Stimulated activated CD4-positive, alpha-beta T cell treated with anti-CD3 and anti-CD28 coated beads, Interleukin-15, amount 100 ng/mL, for 48 hours (primary cell): ENCODE measurements around the gene PPP1R14B.

Experiments used
- DNase-seq, 2 donors: peaks; one replicate each; pipeline ENCODE4 v3.0.0-alpha.2; 2020; ENCODE audit warnings: low read depth in 2 of 2

PPP1R14B gene

DNA sequence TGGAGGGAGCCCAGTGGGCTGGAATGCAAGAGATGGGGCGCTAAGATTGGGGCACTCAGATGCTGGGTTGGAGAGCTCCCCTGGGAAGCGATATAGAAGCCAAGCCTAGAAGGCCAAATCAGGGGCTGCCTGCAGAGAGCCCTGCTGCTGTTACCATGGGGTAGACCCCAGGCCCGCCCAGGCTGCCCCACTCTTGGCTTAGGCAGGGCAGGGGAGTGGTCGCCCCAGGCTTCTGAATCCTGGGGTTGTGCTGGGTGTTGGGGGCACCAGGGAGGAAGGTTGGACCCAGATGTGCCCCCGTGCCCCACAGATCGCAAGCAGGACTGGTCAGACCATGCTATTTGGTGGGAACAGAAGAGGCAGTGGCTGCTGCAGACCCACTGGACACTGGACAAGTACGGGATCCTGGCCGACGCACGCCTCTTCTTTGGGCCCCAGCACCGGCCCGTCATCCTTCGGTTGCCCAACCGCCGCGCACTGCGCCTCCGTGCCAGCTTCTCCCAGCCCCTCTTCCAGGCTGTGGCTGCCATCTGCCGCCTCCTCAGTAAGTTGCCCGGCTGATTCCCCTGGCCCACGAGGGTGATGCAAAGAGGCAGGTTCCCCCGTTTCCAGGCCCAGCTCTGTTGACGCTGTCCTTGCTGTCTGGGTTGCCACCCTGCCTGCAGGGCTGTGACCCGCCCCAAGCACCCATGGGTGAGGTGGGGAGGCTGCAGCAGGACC lies 36.3 kb downstream of the PPP1R14B start:
- DNase-seq = no peak

DNA sequence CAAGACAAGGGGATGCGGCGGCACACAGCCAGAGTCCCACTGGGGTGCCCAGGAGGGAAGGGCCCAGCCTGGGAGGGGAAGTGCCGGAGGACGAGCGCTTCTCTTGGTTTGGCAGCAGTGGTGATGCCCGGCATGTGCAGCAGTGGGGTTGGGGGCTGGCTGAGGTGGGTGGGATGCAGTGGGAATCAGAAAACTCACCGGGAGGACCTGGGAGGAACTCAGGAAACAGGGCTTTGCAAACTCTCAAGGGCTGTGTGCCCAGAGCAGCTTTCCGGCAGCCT lies 37.2 kb downstream of the PPP1R14B start:
- DNase-seq = no peak

DNA sequence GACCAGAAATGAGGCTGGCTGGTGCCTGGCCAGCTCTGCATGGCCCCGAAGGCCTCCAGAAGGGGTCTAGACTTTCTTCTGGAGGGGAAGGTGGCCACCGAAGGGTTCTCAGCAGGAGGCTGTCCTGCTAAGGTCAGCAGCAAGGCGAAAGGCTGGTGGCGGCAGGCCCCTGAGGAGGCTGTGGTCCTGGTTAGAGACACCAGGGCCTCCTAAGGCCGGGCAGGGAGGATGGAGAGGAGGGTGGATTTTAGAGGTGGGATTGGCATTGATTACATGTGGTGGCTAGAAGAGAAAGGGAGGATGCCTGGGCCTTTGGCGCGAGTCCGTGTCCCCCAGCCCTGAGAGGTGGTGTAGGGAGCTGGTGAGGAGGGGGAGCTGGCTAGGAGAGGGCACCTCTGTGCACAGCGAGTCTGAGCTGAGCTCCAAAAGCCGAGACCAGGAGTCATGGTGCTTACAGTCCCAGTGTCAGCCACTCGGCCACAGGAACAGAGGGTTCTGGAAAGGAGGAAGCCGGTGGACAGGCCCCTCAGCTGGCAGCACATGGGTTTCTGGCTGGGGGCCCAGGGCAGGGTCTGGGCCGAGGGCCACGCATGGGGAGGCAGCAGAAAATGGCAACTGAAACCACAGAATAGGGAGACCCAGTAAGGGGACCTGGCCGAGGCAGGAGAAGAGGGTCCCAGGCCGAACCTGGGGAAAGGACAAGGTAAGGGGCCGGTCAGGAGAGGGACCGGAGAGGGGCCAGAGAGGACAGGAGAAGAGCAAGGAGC lies 37.8 kb downstream of the PPP1R14B start:
- DNase-seq = no peak

DNA sequence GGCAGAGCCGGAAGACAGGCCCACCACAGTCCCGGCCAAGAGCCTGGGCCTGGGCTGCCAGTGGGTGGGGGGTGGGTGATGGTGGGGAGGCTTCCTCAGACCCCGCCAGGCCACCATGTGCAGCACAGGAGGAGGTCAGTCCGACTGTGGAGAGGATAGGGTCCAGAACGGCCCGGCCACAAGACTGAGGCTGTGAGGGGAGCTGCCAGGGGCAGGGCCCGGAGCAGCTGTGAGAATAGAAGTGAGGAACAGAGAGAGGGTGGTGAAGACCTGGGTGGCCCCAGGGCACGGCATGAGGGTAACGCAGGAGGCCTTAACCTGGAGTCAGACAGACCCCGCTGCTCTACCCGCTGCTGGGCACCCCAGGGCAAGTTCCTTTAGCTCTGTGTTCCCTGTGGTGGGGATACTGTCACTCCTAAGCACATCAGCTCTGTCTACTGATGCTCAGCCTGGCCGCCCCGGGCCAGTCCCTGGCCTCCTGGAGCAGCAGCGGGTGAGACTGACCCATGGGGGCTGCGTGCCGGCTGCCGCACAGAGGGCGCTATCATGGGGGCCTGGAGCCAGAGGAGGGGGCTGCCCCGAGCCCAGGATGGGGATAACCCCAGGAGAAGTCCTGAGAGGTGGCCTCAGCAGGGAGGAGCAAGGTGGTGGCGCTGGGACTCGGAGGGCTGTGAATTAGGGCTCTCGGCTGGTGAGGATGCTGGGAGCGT lies 38.5 kb downstream of the PPP1R14B start:
- no peak for DNase-seq

DNA sequence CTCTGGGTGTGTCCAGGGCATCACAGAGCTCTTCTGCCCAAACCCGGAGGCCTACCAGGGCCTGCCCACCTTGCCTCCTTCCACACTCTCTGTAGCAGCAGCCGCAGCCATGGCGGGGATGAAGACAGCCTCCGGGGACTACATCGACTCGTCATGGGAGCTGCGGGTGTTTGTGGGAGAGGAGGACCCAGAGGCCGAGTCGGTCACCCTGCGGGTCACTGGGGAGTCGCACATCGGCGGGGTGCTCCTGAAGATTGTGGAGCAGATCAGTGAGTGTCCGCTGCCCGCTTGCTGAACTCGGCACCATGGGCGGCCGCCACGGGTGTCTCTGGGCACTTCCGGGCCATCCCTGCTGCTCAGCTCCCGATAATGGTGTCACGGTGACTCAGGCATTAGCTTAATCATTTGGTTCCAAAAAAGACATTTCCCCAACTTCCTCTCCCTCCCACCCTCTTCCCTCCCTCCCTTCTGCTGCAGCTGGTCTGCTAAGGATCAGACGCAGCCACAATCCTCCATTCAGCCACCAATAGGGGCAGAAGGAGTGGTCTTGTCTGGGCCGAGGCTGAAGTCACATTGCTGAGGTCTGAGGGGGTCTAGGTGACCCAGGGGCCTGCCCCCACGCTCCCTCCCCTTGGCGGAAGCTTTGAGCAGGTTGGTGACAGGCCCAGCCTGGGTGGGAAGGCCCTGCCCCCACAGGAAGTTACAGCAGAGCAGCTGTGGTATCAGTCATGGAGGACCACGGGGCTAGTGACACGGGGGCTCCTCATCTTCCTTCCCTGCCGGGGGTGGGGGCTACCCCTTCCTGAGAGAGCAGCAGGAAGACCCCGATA lies 39.3 kb downstream of the PPP1R14B start:
- peak; percentile 78 to 80 for DNase-seq

DNA sequence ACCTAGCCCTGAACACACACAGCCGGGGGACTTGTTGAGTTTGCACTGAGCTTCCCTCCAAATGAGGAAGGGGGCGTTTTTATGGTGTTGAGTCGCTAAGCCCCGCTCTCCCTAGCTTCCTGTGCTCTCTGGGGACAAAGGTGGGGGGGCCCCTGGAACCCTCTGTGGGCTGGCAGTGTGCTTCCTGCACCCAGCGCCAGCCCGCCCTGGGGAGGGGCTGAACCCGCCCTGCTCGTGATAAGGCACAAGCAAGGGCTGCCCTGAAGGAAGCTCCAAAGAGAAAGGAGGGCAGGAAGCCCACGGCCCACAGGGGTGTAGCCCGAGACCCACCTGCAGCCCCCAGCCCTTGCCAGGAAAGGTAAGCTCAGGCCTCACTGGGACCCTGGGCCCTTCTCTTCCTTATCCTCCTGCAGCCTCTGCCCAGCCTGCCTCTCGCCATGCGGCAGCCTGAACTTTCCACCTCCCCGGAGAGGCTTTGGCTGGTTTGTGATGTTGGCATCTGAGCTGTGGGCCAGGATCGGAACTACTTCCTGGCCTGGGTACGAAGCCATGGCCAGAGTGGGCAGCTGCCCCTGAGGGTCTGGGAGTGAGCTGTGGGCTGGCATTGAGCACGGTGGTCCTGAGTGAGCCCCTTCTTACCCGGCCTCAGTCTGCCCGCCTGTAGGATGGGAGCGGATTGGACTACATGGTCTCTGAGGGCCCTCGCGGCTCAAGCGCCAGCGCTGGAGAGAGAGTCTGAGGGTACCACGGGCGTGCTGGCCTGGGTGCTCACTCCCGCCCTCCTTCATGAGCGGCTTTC lies 40.1 kb downstream of the PPP1R14B start, which contains the start of gene FERMT3:
Gene FERMT3, plus strand, starts transcription at position 265 of the 799 bp plus-strand sequence. CDS start 644 bp downstream, outside the sequence.
- peak; percentile 68 to 75 for DNase-seq

DNA sequence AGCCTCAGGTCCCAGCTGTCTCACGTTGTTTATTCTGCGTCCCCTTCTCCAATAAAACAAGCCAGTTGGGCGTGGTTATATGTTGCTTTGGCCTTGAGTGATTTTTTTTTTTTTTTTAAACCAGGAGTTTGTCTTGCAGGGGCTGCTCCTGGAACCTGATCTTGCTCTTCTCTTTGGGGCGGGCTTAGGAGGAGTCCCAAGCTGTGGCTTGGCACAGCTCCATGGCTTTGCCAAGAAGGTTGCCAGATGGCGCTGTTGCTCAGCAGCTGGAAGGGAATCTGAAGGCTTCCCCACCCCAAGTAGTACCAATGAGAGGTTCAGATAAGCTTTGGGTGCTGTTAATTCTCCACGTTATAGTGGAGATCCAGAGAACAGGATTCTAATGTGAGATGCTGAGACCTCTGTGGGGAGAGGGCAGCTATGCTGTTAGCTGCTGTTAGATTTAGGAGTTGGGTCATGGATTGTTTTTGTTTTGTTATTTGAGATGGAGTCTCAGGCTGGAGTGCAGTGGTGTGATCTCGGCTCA lies 42.2 kb downstream of the PPP1R14B start:
- peak in 1 of 2 donors; percentile 74 for DNase-seq

DNA sequence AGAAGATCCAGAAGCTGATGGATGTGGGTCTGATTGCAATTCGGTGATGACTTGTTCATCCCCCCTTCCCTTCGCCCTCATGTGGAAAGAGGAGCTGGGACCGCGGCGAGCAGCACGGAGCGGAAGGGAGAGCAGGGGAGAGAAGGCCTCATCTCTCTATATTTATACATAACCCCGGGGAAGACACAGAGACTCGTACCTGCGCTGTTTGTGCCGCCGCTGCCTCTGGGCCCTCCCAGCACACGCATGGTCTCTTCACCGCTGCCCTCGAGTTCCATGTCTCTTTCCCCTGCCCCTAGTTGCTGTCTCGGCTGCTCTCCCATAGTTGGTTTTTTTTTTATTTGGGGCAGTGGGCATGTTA lies 42.7 kb downstream of the PPP1R14B start:
- DNase-seq = no peak

DNA sequence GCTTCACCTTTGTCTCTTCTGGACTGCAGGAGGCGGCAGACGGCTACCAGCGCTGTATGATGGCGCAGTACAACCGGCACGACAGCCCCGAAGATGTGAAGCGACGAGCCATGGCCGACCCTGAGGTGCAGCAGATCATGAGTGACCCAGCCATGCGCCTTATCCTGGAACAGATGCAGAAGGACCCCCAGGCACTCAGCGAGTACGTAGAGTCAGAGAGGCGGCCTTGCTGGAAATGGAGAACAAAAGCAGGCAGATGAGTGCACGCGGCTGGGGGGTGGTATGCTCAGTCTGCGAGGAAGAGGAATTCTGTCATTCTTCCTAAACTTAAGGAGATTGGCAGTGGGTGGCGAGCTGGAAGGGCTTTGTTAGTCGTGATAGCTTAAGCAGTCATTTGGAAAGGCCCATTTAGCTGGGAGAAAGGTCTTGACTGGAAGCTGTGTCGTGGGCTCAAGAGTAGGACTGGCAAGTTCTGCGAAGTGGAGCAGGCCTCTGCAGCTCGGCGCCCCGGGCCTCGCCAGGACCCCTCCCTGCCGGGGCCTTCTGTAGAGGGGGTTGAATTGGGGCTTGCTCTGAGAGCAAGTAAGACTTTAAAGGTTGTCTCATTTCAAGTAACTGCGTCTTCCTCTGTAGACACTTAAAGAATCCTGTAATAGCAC lies 43.2 kb downstream of the PPP1R14B start:
- DNase-seq = no peak

DNA sequence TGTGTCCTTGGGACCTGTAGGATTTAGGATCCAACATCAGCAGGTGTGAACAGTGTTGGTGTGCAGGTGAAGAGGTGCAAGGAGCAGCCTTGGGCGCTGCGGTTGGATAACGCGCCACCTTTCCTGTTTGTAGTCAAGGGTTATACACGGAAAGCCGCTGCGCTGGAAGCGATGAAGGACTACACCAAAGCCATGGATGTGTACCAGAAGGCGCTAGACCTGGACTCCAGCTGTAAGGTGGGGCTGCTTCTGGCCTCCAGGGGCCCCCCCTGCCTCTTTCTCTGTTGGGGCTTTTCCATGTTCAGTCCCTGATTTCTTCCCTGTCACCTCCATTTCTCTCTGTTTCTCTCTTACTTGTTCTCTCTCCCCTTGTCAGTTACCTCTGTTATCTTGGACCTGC lies 43.8 kb downstream of the PPP1R14B start:
- DNase-seq = no peak

DNA sequence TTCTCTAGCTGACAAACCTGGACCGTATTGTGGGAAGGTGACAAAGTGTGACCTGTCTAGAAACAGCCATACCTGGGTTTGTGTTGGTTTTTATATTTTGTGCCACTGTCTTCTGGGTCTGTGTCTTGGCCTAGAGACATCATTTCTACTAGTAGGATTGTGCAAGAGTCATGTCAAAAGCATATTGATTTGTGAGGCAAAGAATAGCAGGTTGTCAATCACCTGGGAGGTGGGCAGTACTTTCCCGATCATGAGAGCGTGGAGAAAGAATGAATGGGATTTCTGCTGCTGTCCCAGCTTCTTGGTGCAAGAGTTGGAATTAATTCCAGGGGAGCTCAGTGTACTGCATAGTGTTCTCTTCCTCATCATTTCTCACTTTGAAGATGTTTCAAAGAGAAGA lies 45.2 kb downstream of the PPP1R14B start:
- no peak for DNase-seq

DNA sequence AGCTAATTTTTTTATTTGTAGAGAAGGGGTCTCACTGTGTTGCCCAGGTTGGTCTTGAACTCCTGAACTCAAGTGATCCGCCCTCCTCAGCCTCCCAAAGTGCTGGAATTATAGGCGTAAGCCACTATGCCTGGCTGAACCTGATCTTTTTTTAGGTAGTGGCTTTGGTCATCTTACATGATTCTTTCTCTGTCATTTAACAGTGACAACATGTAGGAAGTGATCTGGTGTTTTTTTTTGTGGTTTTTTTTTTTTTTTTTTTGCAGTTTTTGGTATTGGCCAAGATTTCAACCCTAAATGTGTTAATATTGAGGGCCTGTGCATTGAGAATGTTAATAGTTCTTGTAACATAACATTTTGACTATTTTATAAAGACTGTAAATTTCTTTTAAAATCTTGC lies 48.2 kb downstream of the PPP1R14B start:
- DNase-seq = no peak

DNA sequence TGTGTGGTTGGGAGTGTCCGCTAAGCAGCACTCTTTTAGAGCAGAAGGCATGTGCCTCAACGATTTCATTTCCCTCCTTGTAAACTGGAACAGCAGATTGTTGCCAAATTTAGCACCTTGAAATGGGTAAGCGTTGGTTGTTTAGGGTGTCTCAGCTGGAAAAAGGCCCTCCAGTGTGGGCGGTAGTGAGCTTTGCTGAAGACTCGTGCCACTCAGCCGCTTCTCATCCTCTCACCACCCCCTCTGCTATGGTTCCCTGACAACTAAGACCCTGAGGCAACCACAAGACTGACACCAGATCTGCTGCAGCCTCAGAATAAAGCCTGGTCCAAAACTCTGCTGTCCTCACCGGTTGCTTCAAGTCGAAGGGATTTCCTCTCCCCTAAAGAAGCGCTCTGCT lies 50.1 kb downstream of the PPP1R14B start:
- DNase-seq = no peak
